Measurements from ENCODE around the gene CDH4.

Gene CDH4

DNA sequence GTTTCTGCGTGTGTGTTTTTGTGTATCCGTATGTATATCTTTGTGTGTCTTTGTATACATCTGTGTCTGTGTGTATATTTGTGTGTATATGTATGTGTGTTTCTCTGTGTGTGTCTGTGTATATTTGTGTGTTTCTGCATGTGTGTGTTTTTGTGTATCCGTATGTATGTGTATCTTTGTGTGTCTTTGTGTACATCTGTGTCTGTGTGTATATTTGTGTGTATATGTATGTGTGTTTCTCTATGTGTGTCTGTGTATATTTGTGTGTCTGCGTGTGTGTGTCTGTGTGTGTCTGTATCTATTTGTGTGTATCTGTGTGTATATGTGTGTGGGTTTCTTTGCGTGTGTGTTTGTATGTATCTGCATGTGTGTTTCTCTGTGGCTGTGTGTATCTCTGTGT lies 192.6 kb downstream of the CDH4 start:
- Histone ChIP-seq H3K36me3 (ENCODE audit: control insufficient read depth in 2 of 2, insufficient read depth in 1 of 2, low read length in 2 of 2) (no peaks in the 10 kb centered on the region), H3K4me1 (ENCODE audit: control insufficient read depth, insufficient read depth, low read length) (peaks cover 7% of the 10 kb centered on the region; the same call in 1 of the 2 replicates), H3K27ac (ENCODE audit: extremely low read depth, low read depth, low read length) (no peak overlapping the region), H3K9me3 (ENCODE audit: control insufficient read depth, insufficient read depth, low read depth, low read length) (no peaks in the 10 kb centered on the region), H3K4me3 (ENCODE audit: low read depth, low read length) (no peak overlapping the region)
- ChIA-PET CTCF (no interaction called here), POLR2A (no interaction called here)
- TF ChIP-seq ZFP69B (tag by site-specific recombination; IDR thresholded peaks at IDR 0.05) (no peak), ZBTB17 (tag by site-specific recombination; IDR thresholded peaks at IDR 0.05) (no peak), ZNF354C (tag by site-specific recombination; IDR thresholded peaks at IDR 0.05; ENCODE audit: borderline replicate concordance, low read depth) (no peak), REPIN1 (tag by site-specific recombination; IDR thresholded peaks at IDR 0.05; ENCODE audit: low read depth) (no peak), ZNF660 (tag by site-specific recombination; IDR thresholded peaks at IDR 0.05) (no peak), SETDB1 (IDR thresholded peaks at IDR 0.05; ENCODE audit: insufficient read length, low read length) (no peak), SP2 (tag by site-specific recombination; IDR thresholded peaks at IDR 0.05) (no peak), ZNF2 (tag by site-specific recombination; IDR thresholded peaks at IDR 0.05) (no peak), ZNF121 (tag by site-specific recombination; IDR thresholded peaks at IDR 0.05) (no peak), BCL11B (tag by site-specific recombination; IDR thresholded peaks at IDR 0.05; ENCODE audit: low read depth) (no peak), KLF8 (tag by site-specific recombination; IDR thresholded peaks at IDR 0.05) (no peak)
- TF ChIP-seq, protein P1, sequence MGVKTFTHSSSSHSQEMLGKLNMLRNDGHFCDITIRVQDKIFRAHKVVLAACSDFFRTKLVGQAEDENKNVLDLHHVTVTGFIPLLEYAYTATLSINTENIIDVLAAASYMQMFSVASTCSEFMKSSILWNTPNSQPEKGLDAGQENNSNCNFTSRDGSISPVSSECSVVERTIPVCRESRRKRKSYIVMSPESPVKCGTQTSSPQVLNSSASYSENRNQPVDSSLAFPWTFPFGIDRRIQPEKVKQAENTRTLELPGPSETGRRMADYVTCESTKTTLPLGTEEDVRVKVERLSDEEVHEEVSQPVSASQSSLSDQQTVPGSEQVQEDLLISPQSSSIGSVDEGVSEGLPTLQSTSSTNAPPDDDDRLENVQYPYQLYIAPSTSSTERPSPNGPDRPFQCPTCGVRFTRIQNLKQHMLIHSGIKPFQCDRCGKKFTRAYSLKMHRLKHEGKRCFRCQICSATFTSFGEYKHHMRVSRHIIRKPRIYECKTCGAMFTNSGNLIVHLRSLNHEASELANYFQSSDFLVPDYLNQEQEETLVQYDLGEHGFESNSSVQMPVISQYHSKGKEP (tag by site-specific recombination; IDR thresholded peaks at IDR 0.05) = no peak
- TF ChIP-seq, protein P2, sequence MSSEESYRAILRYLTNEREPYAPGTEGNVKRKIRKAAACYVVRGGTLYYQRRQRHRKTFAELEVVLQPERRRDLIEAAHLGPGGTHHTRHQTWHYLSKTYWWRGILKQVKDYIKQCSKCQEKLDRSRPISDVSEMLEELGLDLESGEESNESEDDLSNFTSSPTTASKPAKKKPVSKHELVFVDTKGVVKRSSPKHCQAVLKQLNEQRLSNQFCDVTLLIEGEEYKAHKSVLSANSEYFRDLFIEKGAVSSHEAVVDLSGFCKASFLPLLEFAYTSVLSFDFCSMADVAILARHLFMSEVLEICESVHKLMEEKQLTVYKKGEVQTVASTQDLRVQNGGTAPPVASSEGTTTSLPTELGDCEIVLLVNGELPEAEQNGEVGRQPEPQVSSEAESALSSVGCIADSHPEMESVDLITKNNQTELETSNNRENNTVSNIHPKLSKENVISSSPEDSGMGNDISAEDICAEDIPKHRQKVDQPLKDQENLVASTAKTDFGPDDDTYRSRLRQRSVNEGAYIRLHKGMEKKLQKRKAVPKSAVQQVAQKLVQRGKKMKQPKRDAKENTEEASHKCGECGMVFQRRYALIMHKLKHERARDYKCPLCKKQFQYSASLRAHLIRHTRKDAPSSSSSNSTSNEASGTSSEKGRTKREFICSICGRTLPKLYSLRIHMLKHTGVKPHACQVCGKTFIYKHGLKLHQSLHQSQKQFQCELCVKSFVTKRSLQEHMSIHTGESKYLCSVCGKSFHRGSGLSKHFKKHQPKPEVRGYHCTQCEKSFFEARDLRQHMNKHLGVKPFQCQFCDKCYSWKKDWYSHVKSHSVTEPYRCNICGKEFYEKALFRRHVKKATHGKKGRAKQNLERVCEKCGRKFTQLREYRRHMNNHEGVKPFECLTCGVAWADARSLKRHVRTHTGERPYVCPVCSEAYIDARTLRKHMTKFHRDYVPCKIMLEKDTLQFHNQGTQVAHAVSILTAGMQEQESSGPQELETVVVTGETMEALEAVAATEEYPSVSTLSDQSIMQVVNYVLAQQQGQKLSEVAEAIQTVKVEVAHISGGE (tag by site-specific recombination; conservative IDR thresholded peaks at IDR 0.05; ENCODE audit: low read depth) = no peak
- TF ChIP-seq, protein P3, sequence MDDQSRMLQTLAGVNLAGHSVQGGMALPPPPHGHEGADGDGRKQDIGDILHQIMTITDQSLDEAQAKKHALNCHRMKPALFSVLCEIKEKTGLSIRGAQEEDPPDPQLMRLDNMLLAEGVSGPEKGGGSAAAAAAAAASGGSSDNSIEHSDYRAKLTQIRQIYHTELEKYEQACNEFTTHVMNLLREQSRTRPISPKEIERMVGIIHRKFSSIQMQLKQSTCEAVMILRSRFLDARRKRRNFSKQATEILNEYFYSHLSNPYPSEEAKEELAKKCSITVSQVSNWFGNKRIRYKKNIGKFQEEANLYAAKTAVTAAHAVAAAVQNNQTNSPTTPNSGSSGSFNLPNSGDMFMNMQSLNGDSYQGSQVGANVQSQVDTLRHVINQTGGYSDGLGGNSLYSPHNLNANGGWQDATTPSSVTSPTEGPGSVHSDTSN (CRISPR knock-in tag; IDR thresholded peaks at IDR 0.05) = no peak
- TF ChIP-seq, protein P4, sequence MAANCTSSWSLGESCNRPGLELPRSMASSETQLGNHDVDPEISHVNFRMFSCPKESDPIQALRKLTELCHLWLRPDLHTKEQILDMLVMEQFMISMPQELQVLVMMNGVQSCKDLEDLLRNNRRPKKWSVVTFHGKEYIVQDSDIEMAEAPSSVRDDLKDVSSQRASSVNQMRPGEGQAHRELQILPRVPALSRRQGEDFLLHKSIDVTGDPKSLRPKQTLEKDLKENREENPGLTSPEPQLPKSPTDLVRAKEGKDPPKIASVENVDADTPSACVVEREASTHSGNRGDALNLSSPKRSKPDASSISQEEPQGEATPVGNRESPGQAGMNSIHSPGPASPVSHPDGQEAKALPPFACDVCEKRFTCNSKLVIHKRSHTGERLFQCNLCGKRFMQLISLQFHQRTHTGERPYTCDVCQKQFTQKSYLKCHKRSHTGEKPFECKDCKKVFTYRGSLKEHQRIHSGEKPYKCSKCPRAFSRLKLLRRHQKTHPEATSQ (tag by site-specific recombination; IDR thresholded peaks at IDR 0.05) = no peak
- TF ChIP-seq, protein P5, sequence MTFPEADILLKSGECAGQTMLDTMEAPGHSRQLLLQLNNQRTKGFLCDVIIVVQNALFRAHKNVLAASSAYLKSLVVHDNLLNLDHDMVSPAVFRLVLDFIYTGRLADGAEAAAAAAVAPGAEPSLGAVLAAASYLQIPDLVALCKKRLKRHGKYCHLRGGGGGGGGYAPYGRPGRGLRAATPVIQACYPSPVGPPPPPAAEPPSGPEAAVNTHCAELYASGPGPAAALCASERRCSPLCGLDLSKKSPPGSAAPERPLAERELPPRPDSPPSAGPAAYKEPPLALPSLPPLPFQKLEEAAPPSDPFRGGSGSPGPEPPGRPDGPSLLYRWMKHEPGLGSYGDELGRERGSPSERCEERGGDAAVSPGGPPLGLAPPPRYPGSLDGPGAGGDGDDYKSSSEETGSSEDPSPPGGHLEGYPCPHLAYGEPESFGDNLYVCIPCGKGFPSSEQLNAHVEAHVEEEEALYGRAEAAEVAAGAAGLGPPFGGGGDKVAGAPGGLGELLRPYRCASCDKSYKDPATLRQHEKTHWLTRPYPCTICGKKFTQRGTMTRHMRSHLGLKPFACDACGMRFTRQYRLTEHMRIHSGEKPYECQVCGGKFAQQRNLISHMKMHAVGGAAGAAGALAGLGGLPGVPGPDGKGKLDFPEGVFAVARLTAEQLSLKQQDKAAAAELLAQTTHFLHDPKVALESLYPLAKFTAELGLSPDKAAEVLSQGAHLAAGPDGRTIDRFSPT (tag by site-specific recombination; IDR thresholded peaks at IDR 0.05) = no peak
- TF ChIP-seq, protein P6, sequence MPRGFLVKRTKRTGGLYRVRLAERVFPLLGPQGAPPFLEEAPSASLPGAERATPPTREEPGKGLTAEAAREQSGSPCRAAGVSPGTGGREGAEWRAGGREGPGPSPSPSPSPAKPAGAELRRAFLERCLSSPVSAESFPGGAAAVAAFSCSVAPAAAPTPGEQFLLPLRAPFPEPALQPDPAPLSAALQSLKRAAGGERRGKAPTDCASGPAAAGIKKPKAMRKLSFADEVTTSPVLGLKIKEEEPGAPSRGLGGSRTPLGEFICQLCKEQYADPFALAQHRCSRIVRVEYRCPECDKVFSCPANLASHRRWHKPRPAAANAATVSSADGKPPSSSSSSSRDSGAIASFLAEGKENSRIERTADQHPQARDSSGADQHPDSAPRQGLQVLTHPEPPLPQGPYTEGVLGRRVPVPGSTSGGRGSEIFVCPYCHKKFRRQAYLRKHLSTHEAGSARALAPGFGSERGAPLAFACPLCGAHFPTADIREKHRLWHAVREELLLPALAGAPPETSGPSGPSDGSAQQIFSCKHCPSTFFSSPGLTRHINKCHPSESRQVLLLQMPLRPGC (tag by site-specific recombination; IDR thresholded peaks at IDR 0.05) = no peak
